ENCODE data around the gene MAP2.

DNA sequence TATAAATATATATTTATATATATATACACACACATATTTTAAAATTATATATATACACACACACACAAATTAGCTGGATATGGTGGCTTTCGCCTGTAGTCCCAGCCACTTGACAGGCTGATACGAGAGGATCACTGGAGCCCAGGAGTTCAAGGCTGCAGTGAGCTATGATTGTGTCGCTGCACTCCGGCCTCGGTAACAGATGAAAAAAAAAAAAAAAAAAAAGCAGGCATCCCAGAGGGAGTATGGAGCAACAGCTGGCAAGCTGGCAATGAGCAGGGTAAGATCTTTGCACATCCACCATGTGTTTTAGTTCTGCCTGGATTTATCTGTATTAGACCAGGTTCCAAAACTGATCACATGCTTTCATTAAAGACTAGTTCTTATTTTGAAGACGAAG lies 170.1 kb downstream of the MAP2 start:
- no peak for TF ChIP-seq POLR2A (IDR thresholded peaks at IDR 0.05)
- TF ChIP-seq, protein P1, sequence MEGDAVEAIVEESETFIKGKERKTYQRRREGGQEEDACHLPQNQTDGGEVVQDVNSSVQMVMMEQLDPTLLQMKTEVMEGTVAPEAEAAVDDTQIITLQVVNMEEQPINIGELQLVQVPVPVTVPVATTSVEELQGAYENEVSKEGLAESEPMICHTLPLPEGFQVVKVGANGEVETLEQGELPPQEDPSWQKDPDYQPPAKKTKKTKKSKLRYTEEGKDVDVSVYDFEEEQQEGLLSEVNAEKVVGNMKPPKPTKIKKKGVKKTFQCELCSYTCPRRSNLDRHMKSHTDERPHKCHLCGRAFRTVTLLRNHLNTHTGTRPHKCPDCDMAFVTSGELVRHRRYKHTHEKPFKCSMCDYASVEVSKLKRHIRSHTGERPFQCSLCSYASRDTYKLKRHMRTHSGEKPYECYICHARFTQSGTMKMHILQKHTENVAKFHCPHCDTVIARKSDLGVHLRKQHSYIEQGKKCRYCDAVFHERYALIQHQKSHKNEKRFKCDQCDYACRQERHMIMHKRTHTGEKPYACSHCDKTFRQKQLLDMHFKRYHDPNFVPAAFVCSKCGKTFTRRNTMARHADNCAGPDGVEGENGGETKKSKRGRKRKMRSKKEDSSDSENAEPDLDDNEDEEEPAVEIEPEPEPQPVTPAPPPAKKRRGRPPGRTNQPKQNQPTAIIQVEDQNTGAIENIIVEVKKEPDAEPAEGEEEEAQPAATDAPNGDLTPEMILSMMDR (IDR thresholded peaks at IDR 0.05) = no peak
